Progenitor cell of endocrine pancreas (in vitro differentiated cells): ENCODE results near the gene TEDDM1. TPM values are rescaled to one million over a fixed set of nuclear protein-coding genes. Genes with fewer than 3 reads are reported as not detected.

Experiments
- DNase-seq: peaks from one replicate; pipeline ENCODE4 v3.0.0; 2021; ENCODE audit warnings: low spot score; ENCODE audit not compliant: unreplicated experiment
- H3K27ac Mint-ChIP-seq: 2 replicates; pipeline ENCODE4 v1.8.0; 2021; ENCODE audit warnings: mild to moderate bottlenecking, moderate library complexity, mixed read lengths
- H3K27me3 Mint-ChIP-seq: 2 replicates; pipeline ENCODE4 v1.8.0; 2021; ENCODE audit warnings: mixed read lengths
- H3K36me3 Mint-ChIP-seq: 2 replicates; pipeline ENCODE4 v1.8.0; 2022; ENCODE audit warnings: mixed read lengths; ENCODE audit not compliant: insufficient read depth
- H3K4me1 Mint-ChIP-seq: 2 replicates; pipeline ENCODE4 v1.8.0; 2021; ENCODE audit warnings: low read depth, mixed read lengths
- H3K4me3 Mint-ChIP-seq: 2 replicates; pipeline ENCODE4 v1.8.0; 2021; ENCODE audit warnings: low read depth, mild to moderate bottlenecking, moderate library complexity, mixed read lengths
- H3K9me3 Mint-ChIP-seq: 2 replicates; pipeline ENCODE4 v1.8.0; 2021; ENCODE audit warnings: low read depth, mixed read lengths
- total RNA-seq: library from RNA; stranded (reverse); gene quantifications from 2 replicates; pipeline ENCODE4 v1.2.1, GENCODE V29; 2021
- TF ChIP-seq, protein P1 (sequence below): fragments of 200-600 bp; sonication (generic); IDR thresholded peaks from one replicate; pipeline ENCODE4 v1.5.0; 2021; ENCODE audit warnings: antibody characterized with exemption, mild to moderate bottlenecking; ENCODE audit not compliant: unreplicated experiment

The TEDDM1 gene
- total RNA-seq, 1 donor from 2014 or later, result not detected

DNA sequence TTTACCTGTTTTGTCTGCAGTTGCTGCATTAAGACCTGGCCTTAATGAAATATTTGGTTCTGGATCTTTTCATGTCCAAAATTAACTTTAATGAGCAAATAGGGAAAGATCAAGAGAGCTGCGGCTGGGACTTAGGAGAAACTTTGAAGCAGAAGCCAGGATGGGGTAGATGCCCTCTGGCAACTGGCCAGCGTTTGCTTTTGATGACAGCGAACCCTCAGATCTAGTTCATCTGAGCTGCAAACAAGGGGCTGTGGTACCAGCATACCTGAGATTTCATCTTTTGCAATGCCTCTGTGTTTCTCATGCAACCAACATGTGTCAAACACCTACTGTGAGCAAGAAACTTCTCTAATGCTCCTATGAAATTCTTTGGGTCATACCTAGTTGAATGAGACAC lies 13.0 kb upstream of the TEDDM1 start:
- H3K4me1 Mint-ChIP-seq, result peaks cover 4% of the 10 kb centered on the region
- H3K36me3 Mint-ChIP-seq, result no peaks in the 10 kb centered on the region
- no peak for DNase-seq
- no peaks in the 10 kb centered on the region for H3K9me3 Mint-ChIP-seq
- H3K4me3 Mint-ChIP-seq, result no peak overlapping the region
- no peak overlapping the region for H3K27ac Mint-ChIP-seq
- H3K27me3 Mint-ChIP-seq, result peaks cover 13% of the 10 kb centered on the region
- TF ChIP-seq, protein P1, sequence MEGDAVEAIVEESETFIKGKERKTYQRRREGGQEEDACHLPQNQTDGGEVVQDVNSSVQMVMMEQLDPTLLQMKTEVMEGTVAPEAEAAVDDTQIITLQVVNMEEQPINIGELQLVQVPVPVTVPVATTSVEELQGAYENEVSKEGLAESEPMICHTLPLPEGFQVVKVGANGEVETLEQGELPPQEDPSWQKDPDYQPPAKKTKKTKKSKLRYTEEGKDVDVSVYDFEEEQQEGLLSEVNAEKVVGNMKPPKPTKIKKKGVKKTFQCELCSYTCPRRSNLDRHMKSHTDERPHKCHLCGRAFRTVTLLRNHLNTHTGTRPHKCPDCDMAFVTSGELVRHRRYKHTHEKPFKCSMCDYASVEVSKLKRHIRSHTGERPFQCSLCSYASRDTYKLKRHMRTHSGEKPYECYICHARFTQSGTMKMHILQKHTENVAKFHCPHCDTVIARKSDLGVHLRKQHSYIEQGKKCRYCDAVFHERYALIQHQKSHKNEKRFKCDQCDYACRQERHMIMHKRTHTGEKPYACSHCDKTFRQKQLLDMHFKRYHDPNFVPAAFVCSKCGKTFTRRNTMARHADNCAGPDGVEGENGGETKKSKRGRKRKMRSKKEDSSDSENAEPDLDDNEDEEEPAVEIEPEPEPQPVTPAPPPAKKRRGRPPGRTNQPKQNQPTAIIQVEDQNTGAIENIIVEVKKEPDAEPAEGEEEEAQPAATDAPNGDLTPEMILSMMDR, result no peak

DNA sequence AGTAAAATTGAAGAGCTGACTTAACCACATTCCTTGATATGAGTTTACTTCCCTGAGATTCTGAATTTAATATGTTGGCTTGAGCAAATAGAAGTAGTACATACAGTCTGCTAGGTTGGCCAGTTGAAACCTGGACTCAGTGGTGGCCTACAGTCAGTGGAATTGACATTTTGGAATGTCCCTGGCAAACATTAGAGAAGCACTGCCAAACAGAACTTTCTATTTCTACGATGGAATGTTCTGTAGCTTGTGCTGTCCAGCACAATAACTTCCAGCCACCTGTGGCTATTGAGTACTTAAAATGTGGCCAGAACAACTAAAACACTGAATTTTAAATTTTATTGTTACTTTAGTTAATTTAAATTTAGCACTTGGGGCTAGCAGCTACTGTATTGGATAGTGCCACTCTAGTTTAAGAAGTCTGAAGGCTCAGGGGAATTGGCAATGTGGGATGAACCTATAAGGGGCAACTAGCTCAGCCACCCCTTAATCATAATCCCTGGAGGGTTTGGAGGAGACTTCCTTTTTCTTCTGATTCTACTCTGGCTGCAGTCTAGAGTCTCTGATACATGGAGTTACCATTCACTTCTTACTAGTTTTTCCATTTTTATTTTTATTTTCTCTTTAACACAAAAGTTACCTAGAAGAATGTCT lies 10.3 kb upstream of the TEDDM1 start:
- Mint-ChIP-seq H3K4me3 (no peak overlapping the region), H3K4me1 (peaks cover 6% of the 10 kb centered on the region), H3K27me3 (peaks cover 9% of the 10 kb centered on the region), H3K36me3 (no peaks in the 10 kb centered on the region), H3K9me3 (peaks cover under 1% of the 10 kb centered on the region), H3K27ac (no peak overlapping the region)
- DNase-seq, result no peak
- TF ChIP-seq, protein P1, result no peak

DNA sequence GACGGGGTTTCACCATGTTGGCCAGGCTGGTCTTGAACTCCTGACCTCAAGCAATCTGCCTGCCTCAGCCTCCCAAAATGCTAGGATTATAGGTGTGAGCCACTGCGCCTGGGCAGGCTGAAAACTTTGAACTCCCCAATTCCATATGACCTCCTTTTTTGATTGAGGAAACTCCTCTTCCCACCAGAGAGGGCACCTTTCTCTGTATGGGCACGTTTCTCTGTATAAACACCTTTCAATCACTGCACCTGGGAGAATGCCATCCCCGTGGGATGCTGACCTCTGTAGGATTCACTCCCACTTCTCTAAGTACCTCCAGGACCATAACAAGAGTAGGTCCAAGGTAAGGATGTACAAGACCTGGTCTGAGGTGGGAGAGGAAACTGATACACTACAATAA lies 9.7 kb upstream of the TEDDM1 start:
- Mint-ChIP-seq H3K27ac (no peak overlapping the region), H3K27me3 (peaks cover 6% of the 10 kb centered on the region), H3K9me3 (peaks cover 6% of the 10 kb centered on the region), H3K4me1 (peaks cover 6% of the 10 kb centered on the region), H3K4me3 (no peak overlapping the region), H3K36me3 (peaks cover 4% of the 10 kb centered on the region)
- TF ChIP-seq, protein P1, result no peak
- no peak for DNase-seq

DNA sequence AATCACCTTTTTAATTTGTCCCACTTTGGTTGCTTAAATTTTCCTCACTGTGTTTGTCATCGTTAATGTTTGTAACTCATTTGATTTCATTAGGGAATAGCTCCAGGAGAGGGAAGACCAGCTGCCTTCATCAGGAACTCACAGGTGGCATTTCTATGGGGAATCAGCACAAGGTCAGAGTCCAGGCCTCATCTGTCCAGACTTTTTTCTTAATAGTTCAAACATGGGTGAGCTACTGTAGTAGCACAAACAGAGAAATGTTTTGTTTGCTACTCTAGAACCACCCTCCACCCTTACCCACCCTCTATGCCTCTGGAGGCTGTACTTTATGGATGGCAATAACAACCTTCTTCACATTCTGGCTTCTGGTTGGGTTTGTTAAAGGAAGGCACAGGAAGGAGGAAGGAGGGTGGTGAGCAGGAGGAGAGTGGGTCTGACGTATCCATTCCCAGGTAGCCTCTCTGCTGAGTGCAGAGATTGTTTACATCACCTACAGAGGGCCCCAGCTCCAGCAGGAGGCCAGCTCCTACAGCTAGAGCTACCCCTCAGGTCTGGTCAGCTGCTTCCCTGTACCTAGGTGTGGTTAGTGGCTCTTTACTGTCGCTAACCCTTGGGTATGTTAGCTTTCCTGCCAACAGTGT lies 8.1 kb upstream of the TEDDM1 start:
- peaks cover 6% of the 10 kb centered on the region for H3K4me1 Mint-ChIP-seq
- no peak for DNase-seq
- TF ChIP-seq, protein P1, result peak; percentile 15
- no peaks in the 10 kb centered on the region for H3K27me3 Mint-ChIP-seq
- H3K9me3 Mint-ChIP-seq, result peaks cover 10% of the 10 kb centered on the region
- H3K36me3 Mint-ChIP-seq, result peaks cover 4% of the 10 kb centered on the region
- H3K27ac Mint-ChIP-seq, result no peak overlapping the region
- no peak overlapping the region for H3K4me3 Mint-ChIP-seq

DNA sequence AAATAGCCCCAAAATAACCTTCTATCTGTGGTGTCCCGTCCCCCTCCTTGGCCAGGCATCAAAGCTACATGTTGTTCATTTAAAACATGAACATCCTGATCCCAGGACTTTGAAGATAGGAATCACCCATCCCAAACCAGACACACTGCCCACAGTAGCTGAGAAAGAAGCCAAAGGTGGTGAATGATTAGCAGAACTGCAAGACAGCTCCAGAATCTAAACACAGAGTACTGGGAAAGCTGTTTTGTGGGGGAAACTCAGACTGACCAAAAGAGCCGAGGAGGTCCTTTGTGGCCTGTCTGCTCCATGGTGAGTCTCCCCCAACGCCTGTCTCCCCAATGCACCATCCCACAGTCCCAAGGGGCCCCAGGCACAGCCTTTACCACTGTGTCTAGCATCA lies 7.3 kb upstream of the TEDDM1 start:
- TF ChIP-seq, protein P1, result no peak
- H3K9me3 Mint-ChIP-seq, result peaks cover 10% of the 10 kb centered on the region
- no peak overlapping the region for H3K4me3 Mint-ChIP-seq
- H3K27me3 Mint-ChIP-seq, result no peaks in the 10 kb centered on the region
- H3K27ac Mint-ChIP-seq, result no peak overlapping the region
- DNase-seq, result no peak
- peaks cover 4% of the 10 kb centered on the region for H3K36me3 Mint-ChIP-seq
- peaks cover 6% of the 10 kb centered on the region for H3K4me1 Mint-ChIP-seq
